GM23338 (cell line): ENCODE results near the gene SLC41A3. TPM values are rescaled to one million over a fixed set of nuclear protein-coding genes. Genes with fewer than 3 reads are reported as not detected.

Source experiments
- ATAC-seq: fragments of 200-7000 bp; cut with Tn5 transposase; 3 replicates; pipeline ENCODE4 v1.9.1; 2020
- DNase-seq: peaks from one replicate; pipeline ENCODE4 v3.0.0-alpha.2; 2015; ENCODE audit warnings: low spot score
- H2AFZ ChIP-seq: fragments of 200-600 bp; sonication (generic); 2 replicates; pipeline ENCODE4 v1.8.0; 2016; ENCODE audit warnings: antibody characterized with exemption, mild to moderate bottlenecking, moderate library complexity
- H3F3A ChIP-seq: fragments of 200-600 bp; sonication (generic); replicated peaks from 2 replicates; pipeline ENCODE4 v1.8.0; 2017; ENCODE audit warnings: antibody characterized with exemption, mixed run types, low read depth
- H3K27ac ChIP-seq: fragments of 200-600 bp; sonication (generic); 2 replicates; pipeline ENCODE4 v1.6.1; 2016; ENCODE audit warnings: low read depth
- H3K27me3 ChIP-seq: fragments of 200-600 bp; sonication (generic); 2 replicates; pipeline ENCODE4 v1.8.0; 2016; ENCODE audit warnings: mild to moderate bottlenecking, mixed run types, moderate library complexity; ENCODE audit not compliant: insufficient read depth
- H3K36me3 ChIP-seq: fragments of 200-600 bp; sonication (generic); 2 replicates; pipeline ENCODE4 v1.8.0; 2016; ENCODE audit warnings: mild to moderate bottlenecking; ENCODE audit not compliant: insufficient read depth
- H3K4me1 ChIP-seq: fragments of 200-600 bp; sonication (generic); 2 replicates; pipeline ENCODE4 v1.8.0; 2016; ENCODE audit warnings: mild to moderate bottlenecking, moderate library complexity; ENCODE audit not compliant: insufficient read depth
- H3K4me2 ChIP-seq: fragments of 200-600 bp; sonication (generic); 2 replicates; pipeline ENCODE4 v1.7.1; 2017; ENCODE audit warnings: mixed run types
- H3K4me3 ChIP-seq: fragments of 200-600 bp; sonication (generic); 2 replicates; pipeline ENCODE4 v1.6.1; 2016; ENCODE audit warnings: mixed run types
- H3K79me2 ChIP-seq: fragments of 200-600 bp; sonication (generic); replicated peaks from 2 replicates; pipeline ENCODE4 v1.8.0; 2017; ENCODE audit warnings: mild to moderate bottlenecking; ENCODE audit not compliant: insufficient read depth
- H3K9me2 ChIP-seq: fragments of 200-600 bp; sonication (generic); 2 replicates; pipeline ENCODE4 v1.8.0; 2017; ENCODE audit not compliant: insufficient read depth
- H4K20me1 ChIP-seq: fragments of 200-600 bp; sonication (generic); replicated peaks from 2 replicates; pipeline ENCODE4 v1.8.0; 2017; ENCODE audit warnings: mild to moderate bottlenecking; ENCODE audit not compliant: insufficient read depth
- H3K27ac Mint-ChIP-seq: 2 replicates; pipeline ENCODE4 v1.8.0; 2020; ENCODE audit warnings: inconsistent platforms, mild to moderate bottlenecking, moderate library complexity, mixed read lengths
- H3K27me3 Mint-ChIP-seq: 3 replicates; pipeline ENCODE4 v1.8.0; 2022; ENCODE audit warnings: low read depth, mild to moderate bottlenecking, moderate library complexity, mixed read lengths, inconsistent platforms; ENCODE audit not compliant: insufficient read depth, poor library complexity
- H3K36me3 Mint-ChIP-seq: 3 replicates; pipeline ENCODE4 v1.8.0; 2021; ENCODE audit warnings: low read depth, mild to moderate bottlenecking, inconsistent platforms, moderate library complexity, mixed read lengths
- H3K4me1 Mint-ChIP-seq: 3 replicates; pipeline ENCODE4 v1.8.0; 2020; ENCODE audit warnings: mild to moderate bottlenecking, inconsistent platforms, mixed read lengths
- H3K4me3 Mint-ChIP-seq: 3 replicates; pipeline ENCODE4 v1.8.0; 2021; ENCODE audit warnings: moderate library complexity, mild to moderate bottlenecking, inconsistent platforms, mixed read lengths
- H3K9me3 Mint-ChIP-seq: 3 replicates; pipeline ENCODE4 v1.8.0; 2020; ENCODE audit warnings: moderate library complexity, mild to moderate bottlenecking, inconsistent platforms, mixed read lengths
- CREB1 ChIP-seq: fragments of 250-450 bp; sonication (Bioruptor Pico); IDR thresholded peaks from 2 replicates; pipeline ENCODE4 v1.5.0; 2020; ENCODE audit warnings: low read depth, mild to moderate bottlenecking, moderate library complexity
- EZH2 ChIP-seq: fragments of 200-600 bp; sonication (generic); IDR thresholded peaks from one replicate; pipeline ENCODE4 v1.8.0; 2017; ENCODE audit warnings: antibody characterized with exemption, mild to moderate bottlenecking, low read depth; ENCODE audit not compliant: unreplicated experiment
- EZH2phosphoT487 ChIP-seq: fragments of 200-600 bp; sonication (generic); IDR thresholded peaks from one replicate; pipeline ENCODE4 v1.8.1; 2018; ENCODE audit warnings: antibody characterized with exemption; ENCODE audit not compliant: unreplicated experiment
- JUNB ChIP-seq: IDR thresholded peaks from one replicate; pipeline ENCODE4 v1.6.1; 2016; ENCODE audit warnings: antibody characterized with exemption; ENCODE audit not compliant: unreplicated experiment
- NANOG ChIP-seq: IDR thresholded peaks from 2 replicates; pipeline ENCODE4 v1.6.1; 2016; ENCODE audit warnings: antibody characterized with exemption, borderline replicate concordance
- POLR2AphosphoS5 ChIP-seq: IDR thresholded peaks from 2 replicates; pipeline ENCODE4 v1.6.1; 2016; ENCODE audit warnings: antibody characterized with exemption, low read depth
- STAT1 ChIP-seq: IDR thresholded peaks from one replicate; pipeline ENCODE4 v1.6.1; 2016; ENCODE audit warnings: antibody characterized with exemption; ENCODE audit not compliant: unreplicated experiment
- ZNF114 ChIP-seq: fragments of 250-450 bp; sonication (Bioruptor Pico); IDR thresholded peaks from 2 replicates; pipeline ENCODE4 v1.5.0; 2020; ENCODE audit warnings: mild to moderate bottlenecking, moderate library complexity
- ZNF331 ChIP-seq: fragments of 250-450 bp; sonication (Bioruptor Pico); IDR thresholded peaks from 2 replicates; pipeline ENCODE4 v1.5.0; 2020; ENCODE audit warnings: low read depth, mild to moderate bottlenecking, moderate library complexity
- polyA plus RNA-seq: library from polyadenylated mRNA; unstranded; fragments of >200 nt; fragmentation: Nextera tagmentation; extraction: Ambion mirVana; gene quantifications from 2 replicates; pipeline ENCODE4 v1.2.1, GENCODE V29; 2016
- total RNA-seq: library from RNA; depleted of rRNA; stranded (reverse); fragments of >200 nt; shearing (Covaris generic); gene quantifications from 2 replicates; pipeline ENCODE4 v1.2.3, GENCODE V29; 2014
- TF ChIP-seq, protein P1 (sequence below), 2 experiments: fragments of 200-600 bp in 1 of 2; sonication (generic) in 1 of 2; conservative IDR thresholded peaks; 2 replicates each; pipeline versions ENCODE4 v1.5.1 to v1.6.1; 2016 to 2017; ENCODE audit warnings: antibody characterized with exemption in 2 of 2, low read depth in 2 of 2, mild to moderate bottlenecking in 2 of 2, moderate library complexity in 1 of 2
- TF ChIP-seq, protein P2 (sequence below): fragments of 250-450 bp; sonication (Bioruptor Pico); IDR thresholded peaks from 2 replicates; pipeline ENCODE4 v1.5.0; 2020; ENCODE audit warnings: mild to moderate bottlenecking, moderate library complexity
- TF ChIP-seq, protein P3 (sequence below): IDR thresholded peaks from one replicate; pipeline ENCODE4 v1.6.1; 2018; ENCODE audit warnings: antibody characterized with exemption; ENCODE audit not compliant: unreplicated experiment
- TF ChIP-seq, protein P4 (sequence below): IDR thresholded peaks from 2 replicates; pipeline ENCODE4 v1.6.1; 2016; ENCODE audit warnings: antibody characterized with exemption

The SLC41A3 gene
- total and polyA plus RNA-seq, 2 experiments from 2014 or later = 12.1 to 29.8 TPM

DNA sequence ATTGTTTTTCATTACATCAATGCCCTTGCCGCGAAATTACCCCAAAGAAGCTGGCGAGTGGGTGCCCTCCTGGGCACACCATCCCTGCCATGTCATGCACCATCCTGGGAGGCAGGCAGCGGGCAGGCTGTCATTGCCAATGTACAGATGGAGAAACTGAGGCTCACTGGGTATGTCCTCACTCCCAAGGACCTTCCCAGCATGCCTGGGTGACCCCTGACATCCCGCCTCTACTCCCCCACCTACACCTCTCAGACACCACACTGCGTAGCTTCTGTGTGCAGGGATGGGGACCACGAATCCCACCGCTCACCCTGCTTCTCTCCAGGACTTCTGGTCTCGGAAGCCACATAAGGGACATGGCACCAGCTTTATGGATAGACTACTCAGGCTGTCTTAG, 41.0 kb upstream of the SLC41A3 start:
- DNase-seq = no peak

More for the DNA sequence above, 41.0 kb upstream of the SLC41A3 start:
- Mint-ChIP-seq H3K27me3 (peaks cover 12% of the 10 kb centered on the region), H3K27ac (no peak overlapping the region), H3K36me3 (no peaks in the 10 kb centered on the region), H3K4me1 (peaks cover 20% of the 10 kb centered on the region), H3K9me3 (no peaks in the 10 kb centered on the region), H3K4me3 (no peak overlapping the region)
- H3K79me2 ChIP-seq = no peaks in the 10 kb centered on the region
- H3K36me3 ChIP-seq = no peaks in the 10 kb centered on the region
- H3K27me3 ChIP-seq = no peaks in the 10 kb centered on the region
- no peaks in the 10 kb centered on the region for H4K20me1 ChIP-seq
- no peaks in the 10 kb centered on the region for H3K9me2 ChIP-seq
- no peaks in the 10 kb centered on the region for H3F3A ChIP-seq
- H3K4me1 ChIP-seq = no peaks in the 10 kb centered on the region; the same call in 1 of the 2 replicates
- no peak for TF ChIP-seq ZNF114 (CRISPR knock-in tag)
- TF ChIP-seq ZNF331 = no peak
- no peak for TF ChIP-seq EZH2phosphoT487
- TF ChIP-seq CREB1 (CRISPR knock-in tag) = no peak
- TF ChIP-seq EZH2 = no peak
- TF ChIP-seq, protein P1, sequence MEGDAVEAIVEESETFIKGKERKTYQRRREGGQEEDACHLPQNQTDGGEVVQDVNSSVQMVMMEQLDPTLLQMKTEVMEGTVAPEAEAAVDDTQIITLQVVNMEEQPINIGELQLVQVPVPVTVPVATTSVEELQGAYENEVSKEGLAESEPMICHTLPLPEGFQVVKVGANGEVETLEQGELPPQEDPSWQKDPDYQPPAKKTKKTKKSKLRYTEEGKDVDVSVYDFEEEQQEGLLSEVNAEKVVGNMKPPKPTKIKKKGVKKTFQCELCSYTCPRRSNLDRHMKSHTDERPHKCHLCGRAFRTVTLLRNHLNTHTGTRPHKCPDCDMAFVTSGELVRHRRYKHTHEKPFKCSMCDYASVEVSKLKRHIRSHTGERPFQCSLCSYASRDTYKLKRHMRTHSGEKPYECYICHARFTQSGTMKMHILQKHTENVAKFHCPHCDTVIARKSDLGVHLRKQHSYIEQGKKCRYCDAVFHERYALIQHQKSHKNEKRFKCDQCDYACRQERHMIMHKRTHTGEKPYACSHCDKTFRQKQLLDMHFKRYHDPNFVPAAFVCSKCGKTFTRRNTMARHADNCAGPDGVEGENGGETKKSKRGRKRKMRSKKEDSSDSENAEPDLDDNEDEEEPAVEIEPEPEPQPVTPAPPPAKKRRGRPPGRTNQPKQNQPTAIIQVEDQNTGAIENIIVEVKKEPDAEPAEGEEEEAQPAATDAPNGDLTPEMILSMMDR (conservative IDR thresholded peaks at IDR 0.05; ENCODE audit: low read depth in 2 of 2) = no peak
- TF ChIP-seq NANOG = no peak
- TF ChIP-seq, protein P2, sequence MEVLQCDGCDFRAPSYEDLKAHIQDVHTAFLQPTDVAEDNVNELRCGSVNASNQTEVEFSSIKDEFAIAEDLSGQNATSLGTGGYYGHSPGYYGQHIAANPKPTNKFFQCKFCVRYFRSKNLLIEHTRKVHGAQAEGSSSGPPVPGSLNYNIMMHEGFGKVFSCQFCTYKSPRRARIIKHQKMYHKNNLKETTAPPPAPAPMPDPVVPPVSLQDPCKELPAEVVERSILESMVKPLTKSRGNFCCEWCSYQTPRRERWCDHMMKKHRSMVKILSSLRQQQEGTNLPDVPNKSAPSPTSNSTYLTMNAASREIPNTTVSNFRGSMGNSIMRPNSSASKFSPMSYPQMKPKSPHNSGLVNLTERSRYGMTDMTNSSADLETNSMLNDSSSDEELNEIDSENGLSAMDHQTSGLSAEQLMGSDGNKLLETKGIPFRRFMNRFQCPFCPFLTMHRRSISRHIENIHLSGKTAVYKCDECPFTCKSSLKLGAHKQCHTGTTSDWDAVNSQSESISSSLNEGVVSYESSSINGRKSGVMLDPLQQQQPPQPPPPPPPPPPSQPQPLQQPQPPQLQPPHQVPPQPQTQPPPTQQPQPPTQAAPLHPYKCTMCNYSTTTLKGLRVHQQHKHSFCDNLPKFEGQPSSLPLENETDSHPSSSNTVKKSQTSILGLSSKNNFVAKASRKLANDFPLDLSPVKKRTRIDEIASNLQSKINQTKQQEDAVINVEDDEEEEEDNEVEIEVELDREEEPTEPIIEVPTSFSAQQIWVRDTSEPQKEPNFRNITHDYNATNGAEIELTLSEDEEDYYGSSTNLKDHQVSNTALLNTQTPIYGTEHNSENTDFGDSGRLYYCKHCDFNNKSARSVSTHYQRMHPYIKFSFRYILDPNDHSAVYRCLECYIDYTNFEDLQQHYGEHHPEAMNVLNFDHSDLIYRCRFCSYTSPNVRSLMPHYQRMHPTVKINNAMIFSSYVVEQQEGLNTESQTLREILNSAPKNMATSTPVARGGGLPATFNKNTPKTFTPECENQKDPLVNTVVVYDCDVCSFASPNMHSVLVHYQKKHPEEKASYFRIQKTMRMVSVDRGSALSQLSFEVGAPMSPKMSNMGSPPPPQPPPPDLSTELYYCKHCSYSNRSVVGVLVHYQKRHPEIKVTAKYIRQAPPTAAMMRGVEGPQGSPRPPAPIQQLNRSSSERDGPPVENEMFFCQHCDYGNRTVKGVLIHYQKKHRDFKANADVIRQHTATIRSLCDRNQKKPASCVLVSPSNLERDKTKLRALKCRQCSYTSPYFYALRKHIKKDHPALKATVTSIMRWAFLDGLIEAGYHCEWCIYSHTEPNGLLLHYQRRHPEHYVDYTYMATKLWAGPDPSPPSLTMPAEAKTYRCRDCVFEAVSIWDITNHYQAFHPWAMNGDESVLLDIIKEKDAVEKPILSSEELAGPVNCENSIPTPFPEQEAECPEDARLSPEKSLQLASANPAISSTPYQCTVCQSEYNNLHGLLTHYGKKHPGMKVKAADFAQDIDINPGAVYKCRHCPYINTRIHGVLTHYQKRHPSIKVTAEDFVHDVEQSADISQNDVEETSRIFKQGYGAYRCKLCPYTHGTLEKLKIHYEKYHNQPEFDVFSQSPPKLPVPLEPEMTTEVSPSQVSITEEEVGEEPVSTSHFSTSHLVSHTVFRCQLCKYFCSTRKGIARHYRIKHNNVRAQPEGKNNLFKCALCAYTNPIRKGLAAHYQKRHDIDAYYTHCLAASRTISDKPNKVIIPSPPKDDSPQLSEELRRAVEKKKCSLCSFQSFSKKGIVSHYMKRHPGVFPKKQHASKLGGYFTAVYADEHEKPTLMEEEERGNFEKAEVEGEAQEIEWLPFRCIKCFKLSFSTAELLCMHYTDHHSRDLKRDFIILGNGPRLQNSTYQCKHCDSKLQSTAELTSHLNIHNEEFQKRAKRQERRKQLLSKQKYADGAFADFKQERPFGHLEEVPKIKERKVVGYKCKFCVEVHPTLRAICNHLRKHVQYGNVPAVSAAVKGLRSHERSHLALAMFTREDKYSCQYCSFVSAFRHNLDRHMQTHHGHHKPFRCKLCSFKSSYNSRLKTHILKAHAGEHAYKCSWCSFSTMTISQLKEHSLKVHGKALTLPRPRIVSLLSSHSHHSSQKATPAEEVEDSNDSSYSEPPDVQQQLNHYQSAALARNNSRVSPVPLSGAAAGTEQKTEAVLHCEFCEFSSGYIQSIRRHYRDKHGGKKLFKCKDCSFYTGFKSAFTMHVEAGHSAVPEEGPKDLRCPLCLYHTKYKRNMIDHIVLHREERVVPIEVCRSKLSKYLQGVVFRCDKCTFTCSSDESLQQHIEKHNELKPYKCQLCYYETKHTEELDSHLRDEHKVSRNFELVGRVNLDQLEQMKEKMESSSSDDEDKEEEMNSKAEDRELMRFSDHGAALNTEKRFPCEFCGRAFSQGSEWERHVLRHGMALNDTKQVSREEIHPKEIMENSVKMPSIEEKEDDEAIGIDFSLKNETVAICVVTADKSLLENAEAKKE (CRISPR knock-in tag) = no peak
- TF ChIP-seq POLR2AphosphoS5 = no peak
- TF ChIP-seq, protein P3, sequence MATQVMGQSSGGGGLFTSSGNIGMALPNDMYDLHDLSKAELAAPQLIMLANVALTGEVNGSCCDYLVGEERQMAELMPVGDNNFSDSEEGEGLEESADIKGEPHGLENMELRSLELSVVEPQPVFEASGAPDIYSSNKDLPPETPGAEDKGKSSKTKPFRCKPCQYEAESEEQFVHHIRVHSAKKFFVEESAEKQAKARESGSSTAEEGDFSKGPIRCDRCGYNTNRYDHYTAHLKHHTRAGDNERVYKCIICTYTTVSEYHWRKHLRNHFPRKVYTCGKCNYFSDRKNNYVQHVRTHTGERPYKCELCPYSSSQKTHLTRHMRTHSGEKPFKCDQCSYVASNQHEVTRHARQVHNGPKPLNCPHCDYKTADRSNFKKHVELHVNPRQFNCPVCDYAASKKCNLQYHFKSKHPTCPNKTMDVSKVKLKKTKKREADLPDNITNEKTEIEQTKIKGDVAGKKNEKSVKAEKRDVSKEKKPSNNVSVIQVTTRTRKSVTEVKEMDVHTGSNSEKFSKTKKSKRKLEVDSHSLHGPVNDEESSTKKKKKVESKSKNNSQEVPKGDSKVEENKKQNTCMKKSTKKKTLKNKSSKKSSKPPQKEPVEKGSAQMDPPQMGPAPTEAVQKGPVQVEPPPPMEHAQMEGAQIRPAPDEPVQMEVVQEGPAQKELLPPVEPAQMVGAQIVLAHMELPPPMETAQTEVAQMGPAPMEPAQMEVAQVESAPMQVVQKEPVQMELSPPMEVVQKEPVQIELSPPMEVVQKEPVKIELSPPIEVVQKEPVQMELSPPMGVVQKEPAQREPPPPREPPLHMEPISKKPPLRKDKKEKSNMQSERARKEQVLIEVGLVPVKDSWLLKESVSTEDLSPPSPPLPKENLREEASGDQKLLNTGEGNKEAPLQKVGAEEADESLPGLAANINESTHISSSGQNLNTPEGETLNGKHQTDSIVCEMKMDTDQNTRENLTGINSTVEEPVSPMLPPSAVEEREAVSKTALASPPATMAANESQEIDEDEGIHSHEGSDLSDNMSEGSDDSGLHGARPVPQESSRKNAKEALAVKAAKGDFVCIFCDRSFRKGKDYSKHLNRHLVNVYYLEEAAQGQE = no peak
- no peak for TF ChIP-seq JUNB
- TF ChIP-seq, protein P4, sequence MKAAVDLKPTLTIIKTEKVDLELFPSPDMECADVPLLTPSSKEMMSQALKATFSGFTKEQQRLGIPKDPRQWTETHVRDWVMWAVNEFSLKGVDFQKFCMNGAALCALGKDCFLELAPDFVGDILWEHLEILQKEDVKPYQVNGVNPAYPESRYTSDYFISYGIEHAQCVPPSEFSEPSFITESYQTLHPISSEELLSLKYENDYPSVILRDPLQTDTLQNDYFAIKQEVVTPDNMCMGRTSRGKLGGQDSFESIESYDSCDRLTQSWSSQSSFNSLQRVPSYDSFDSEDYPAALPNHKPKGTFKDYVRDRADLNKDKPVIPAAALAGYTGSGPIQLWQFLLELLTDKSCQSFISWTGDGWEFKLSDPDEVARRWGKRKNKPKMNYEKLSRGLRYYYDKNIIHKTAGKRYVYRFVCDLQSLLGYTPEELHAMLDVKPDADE = no peak
- TF ChIP-seq STAT1 = no peak
- H3K4me3 ChIP-seq = no peak overlapping the region
- no peak overlapping the region for H3K27ac ChIP-seq
- no peak overlapping the region for H2AFZ ChIP-seq
- no peak for ATAC-seq
- no peak overlapping the region for H3K4me2 ChIP-seq
